Cardiac septum (tissue), 1 donor: ENCODE measurements around the gene RABGEF1. TPM values are rescaled to one million over a fixed set of nuclear protein-coding genes. Genes with fewer than 3 reads are reported as not detected.
"Not testable (repeated sequence)": the region's sequence is repeated elsewhere in the genome, so short reads cannot be mapped to it uniquely, and the experiment has no call there.

Source experiments
- DNase-seq: peaks from one replicate; pipeline ENCODE4 v3.0.0-alpha.2; 2020; ENCODE audit warnings: low spot score
- intact Hi-C: fragments of 100-400 bp; cut with DNase I; formaldehyde crosslinking; loops from one replicate; pipeline ENCODE4 v1.14.0; 2022
- total RNA-seq: library from RNA; stranded (reverse); fragmentation: NEBNext Ultra II Directional; extraction: Animal tissue kit (Norgen Biotek cat#: 25700); gene quantifications from one replicate; pipeline ENCODE4 v1.2.1, GENCODE V29; 2021
- donor health status: DM: no; HTN: no; CAD: no.

The RABGEF1 gene
- total RNA-seq, 1 donor from 2014 or later = 19.1 TPM

DNA sequence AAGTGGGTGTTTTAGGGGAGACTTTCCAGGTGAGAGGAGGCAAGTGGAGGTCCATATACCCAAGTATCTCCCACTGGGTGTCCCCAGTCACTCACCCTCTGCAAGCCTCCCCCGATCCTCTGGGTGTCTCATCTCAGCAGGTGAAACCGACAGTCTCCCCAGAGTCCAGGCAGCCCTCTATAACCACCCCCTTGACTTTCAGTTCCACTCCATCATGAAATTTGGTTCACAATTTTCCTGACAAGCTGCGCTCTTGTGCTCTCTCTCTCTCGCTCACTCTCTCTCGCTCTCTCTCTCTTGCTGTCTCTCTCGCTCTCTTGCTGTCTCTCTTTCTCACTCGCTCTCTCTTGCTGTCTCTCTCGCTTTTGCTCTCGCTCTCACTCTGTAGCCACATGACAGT is 8.1 kb upstream of the RABGEF1 start:
- no peak for DNase-seq
- intact Hi-C loops = no loop called here

DNA sequence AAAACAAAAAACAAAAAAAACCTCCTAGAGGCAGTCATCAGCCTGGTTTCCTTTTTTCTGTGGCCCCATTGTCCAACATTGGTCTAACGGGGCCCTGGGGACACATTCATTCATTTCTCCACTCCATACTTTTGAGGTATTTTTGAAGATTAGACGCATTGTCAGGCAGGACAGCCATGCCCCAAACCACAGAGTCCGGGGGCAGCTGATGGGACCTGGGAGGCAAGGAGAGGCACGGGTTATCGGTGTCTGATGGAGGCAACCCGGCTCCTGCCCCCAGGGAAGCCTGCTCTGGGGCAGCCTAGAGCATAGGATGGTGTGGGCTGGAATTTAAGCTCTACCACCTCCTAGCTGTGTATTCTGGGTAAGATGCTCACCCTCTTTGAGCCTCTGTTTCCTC is 6.5 kb upstream of the RABGEF1 start:
- intact Hi-C loops = no loop called here
- DNase-seq = no peak

DNA sequence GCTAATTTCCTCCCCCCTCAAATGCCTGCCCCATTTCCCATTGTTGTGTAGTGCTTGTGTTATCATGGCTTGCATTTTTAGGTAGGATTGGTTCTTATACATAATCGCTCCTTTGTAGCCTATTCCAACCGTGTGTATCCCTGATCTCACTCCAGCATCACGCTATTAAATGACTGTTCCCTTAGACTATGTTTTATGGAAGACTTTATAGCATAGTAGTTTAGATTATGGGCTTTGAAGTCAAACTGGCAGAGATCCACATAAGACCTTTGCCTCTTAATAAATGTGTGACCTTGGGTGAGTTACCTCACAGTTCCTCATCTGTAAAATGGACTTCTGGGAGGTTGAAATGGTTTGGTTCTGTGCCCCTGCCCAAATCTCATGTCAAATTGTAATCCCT is 5.4 kb upstream of the RABGEF1 start:
- DNase-seq = no peak
- intact Hi-C loops = no loop called here

DNA sequence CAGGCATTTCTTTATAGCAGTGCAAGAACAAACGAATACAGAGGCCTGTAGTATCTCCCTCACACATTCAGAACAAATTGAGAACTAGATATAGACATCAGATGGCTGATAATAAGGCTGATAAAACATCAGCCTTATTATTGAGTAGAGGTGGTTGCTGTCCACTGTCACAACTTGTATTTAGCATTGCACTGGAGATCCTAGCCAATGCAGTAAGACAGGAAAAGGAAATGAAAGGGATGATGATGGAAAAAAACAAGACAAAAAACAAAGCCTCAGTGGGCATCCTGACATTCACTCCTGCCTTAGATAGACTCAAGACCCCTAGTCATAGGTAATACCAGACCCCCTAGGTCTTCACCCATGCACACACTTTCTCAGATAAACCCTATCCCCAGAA is 4.7 kb upstream of the RABGEF1 start:
- intact Hi-C loops = no loop called here
- no peak for DNase-seq

DNA sequence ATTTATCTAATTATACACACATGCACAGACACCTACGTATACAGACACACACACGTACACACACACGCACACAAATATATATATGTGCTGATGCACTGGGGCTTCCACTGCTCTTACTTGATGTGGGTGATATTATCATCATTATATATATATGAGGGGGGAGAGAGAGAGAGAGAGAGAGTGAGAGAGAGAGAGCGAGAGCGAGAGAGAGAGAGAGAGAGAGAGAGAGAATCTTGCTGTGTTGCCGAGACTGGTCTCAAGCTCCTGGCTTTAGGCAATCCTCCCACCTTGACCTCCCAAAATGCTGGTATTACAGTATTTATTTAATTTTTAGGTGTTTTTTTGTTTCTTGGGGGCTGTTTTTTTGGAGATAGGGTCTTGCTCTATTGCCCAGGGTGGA is 3.6 kb upstream of the RABGEF1 start:
- intact Hi-C loops = no loop called here

DNA sequence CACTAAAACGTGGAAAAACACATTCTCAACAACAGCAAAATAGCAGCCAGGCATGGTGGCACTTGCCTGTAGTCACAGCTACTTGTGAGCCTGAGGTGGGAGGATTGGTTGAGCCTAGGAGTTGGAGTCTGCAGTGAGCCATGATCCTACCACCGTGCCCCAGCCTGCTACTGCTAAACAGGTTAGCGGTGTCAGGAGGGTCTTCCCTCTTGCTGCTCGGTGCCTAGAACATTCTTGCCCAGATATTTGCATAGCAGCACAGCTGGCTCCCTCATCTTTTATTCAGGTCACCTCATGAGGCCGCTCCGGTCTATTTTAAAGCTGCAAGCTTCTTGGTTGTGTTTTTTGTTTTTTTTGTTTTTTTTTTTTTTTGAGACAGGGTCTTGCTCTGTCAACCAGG is 2.9 kb upstream of the RABGEF1 start:
- intact Hi-C loops = no loop called here
- no peak for DNase-seq

More for the DNA sequence above, 3.6 kb upstream of the RABGEF1 start:
- no peak for DNase-seq

DNA sequence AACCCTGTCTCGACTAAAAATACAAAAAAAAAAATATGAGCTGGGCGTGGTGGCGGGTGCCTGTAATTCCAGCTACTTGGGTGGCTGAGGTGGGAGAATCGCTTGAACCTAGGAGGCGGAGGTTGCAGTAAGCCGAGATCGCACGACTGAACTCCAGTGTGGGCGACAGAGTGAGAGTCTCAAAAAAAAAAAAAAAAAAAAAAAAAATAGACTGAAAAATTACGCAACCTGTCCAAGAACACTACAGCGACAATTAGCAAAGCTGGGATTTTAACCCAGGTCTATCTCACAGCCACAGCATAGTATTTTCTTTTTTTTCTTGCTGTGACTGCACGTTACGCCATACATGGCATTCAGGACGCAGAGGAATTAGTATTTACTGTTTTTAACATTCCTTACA is 1.1 kb upstream of the RABGEF1 start:
- intact Hi-C loops = no loop called here
- DNase-seq = no peak

DNA sequence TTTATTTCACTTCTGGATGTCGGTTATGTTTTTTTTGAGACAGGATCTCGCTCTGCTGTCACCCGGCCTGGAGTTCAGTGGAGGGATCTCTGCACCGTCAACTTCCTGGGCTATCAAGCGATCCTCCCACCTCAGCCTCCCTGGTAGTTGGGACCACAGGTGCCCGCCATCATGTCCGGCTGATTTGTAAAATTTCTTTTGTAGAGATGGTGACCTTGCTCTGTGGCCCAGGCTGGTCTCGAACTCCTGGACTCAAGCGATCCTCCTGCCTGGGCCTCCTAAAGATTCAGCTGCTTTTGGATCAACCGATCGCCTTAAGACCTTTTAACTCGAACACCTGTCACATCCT is 606 bp upstream of the RABGEF1 start:
- intact Hi-C loops = loop anchor here (5.0 to 10.0 kb wide), 3 partner anchors 58 to 255 kb away; partner anchors contain the start of genes SBDS, TMEM248 and TYW1
- no peak for DNase-seq

DNA sequence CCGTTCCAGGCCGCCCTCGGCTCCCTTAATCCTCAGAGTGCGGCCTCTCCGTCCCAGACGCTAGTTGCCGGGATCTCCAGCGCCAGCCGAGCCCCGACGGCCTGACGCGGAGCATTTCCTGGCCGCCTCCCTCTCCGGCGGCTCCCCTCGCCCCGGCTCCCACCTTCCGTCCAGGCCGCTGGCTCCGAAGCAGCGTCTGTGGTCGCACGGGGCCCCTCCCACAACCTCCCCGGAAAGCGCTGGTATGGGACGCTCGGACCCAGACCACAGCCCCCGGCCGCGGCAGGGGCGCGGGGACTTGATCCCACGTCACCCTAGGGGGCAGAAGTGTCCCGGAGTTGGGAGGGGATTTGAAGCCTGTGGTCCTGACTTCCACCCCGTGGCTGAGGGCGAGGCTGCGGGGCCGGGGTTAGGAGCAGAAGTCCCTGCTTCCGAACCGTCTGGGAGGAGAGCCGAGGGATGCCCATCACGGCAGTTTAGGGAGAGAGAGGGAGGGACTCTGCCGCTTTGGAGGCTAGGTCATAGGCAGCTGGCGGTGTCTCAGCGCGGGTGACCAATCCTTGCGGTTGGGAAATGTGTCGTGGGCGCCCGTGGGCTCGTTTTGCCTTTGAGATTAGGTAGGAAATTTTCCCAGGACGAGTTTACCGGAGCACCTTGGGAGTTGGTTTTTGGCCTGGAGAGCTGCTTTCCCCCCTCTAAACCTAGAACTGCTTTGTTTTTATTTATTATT is 612 bp downstream of the RABGEF1 start:
- intact Hi-C loops = loop anchor here (5.0 to 10.0 kb wide), 3 partner anchors 59 to 254 kb away; partner anchors contain the start of genes SBDS, TMEM248 and TYW1
- DNase-seq = not testable (repeated sequence)

DNA sequence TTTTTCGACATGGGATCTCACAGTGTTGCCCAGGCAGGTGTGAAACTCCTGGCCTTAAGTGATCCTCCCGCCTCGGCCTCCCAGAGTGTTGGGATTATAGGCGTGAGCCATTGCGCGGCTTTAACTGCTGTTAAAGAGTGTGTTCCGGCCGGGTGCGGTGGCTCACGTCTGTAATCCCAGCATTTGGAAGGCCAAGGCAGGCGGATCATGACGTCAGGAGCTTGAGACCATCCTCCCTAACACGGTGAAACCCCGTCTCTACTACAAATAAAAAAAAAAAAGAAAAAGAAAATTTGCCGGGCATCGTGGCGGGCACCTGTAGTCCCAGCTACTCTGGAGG is 1.1 kb downstream of the RABGEF1 start:
- intact Hi-C loops = loop anchor here (5.0 to 10.0 kb wide), 3 partner anchors 59 to 253 kb away; partner anchors contain the start of genes SBDS, TMEM248 and TYW1
- DNase-seq = no peak

DNA sequence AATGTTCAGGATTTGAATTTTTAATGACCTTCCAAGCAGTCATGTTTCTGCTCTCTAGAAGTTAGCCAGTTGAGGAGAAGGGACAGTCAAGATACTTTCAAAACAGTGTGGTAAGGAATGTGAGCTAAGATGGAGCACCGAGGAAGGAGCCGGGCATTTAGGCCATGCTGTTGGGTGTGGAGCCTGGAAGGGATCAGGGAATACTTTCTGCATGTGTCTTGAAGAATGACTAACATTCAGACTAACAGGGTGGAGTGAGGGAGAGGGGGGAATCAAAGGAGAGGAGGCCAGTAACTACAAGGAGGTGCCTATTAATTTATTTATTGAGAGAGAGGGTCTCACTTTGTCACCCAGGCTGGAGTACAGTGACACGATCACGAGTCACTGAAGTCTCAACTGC is 1.8 kb downstream of the RABGEF1 start:
- intact Hi-C loops = loop anchor here (5.0 to 10.0 kb wide), 3 partner anchors 60 to 253 kb away; partner anchors contain the start of genes SBDS, TMEM248 and TYW1
- DNase-seq = not testable (repeated sequence)

DNA sequence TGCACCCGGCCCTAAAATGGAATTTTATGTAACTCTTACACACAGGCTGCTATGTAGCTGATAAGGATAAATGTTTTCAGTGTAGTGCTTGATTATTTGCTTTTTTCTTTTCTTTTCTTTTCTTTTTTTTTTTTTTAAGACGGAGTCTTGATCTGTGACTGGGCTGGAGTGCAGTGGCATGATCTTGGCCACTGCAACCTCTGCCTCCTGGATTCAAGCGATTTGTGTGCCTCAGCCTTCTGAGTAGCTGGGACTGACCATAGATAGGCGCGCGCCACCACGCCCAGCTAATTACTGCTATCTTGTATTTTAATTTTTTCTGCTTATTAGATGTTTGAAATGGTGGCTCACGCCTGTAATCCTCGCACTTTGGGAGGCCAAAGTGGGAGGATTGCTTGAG is 3.4 kb downstream of the RABGEF1 start:
- intact Hi-C loops = loop anchor here (5.0 to 10.0 kb wide), 3 partner anchors 62 to 251 kb away; partner anchors contain the start of genes SBDS, TMEM248 and TYW1
- no peak for DNase-seq

DNA sequence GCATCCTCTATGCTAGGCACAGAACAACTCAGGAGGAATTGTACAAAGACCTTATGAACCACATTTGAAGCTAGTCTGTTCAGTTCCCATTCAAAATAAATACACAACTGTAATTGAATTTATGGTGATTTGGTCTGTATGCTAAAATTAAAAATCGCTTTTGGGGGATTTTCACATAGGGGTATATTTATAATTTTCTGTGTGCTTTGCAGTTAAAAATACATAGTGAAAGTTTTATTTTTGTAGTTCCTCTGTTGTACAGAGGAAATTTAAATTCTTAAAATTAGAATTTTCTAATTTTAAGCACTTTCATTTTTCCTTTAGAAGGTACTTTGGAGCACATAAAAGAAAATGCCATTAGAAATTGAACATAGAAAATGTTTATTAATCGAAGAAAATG is 6.9 kb downstream of the RABGEF1 start:
- intact Hi-C loops = loop anchor here (10.0 kb wide), 2 partner anchors 177 to 247 kb away; partner anchors contain the start of genes SBDS, TMEM248 and TYW1
- no peak for DNase-seq

DNA sequence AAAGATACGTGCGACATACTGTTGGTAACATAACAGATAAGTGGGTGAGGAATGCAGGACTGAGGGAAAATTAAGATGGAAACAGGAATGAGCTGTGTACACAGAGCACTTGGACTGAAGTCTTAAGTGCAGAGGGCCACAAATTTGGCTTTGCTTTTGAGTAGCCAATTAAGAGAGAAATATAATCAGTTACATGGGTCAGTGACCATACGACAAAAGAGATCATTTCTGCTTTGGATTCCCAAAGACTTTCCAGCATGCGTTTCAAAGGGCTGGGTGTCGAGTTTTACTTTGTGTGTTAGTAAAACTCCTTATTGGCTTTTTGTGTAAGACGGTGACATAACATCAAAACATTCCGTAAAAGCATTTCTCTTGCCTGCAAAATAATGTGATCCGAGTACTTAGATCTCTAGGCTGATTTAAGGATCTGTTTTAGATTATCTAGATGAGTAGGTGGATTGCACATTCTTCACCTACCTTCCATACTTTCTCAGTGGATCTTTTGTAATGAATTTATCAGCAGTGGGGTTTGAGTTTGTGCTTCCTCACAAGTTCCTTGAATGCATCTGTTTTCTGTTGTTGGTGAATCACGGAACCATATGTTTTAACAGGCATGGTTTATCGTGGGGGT is 7.5 kb downstream of the RABGEF1 start:
- intact Hi-C loops = loop anchor here (10.0 kb wide), 2 partner anchors 177 to 247 kb away; partner anchors contain the start of genes SBDS, TMEM248 and TYW1
- no peak for DNase-seq

DNA sequence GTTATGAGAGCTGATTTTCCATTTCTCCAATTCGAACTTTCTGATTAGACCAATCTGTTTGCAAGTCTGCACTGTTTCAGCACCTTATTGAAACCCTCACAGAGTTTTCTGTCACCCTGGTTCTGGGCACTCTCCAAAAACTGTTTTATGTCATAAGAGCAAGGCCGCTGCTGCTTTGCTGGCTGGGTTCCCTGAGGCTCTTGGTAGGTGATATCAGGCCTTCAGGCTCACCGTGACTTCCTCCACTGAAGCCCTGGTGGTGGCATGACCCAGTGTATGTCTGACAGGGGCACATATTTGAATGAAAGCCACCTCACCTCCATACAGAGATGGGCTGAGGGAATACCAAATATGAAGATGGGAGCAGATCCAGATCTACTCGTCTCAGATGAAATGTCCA is 8.3 kb downstream of the RABGEF1 start:
- intact Hi-C loops = loop anchor here (10.0 kb wide), 2 partner anchors 176 to 246 kb away; partner anchors contain the start of genes SBDS, TMEM248 and TYW1
- DNase-seq = peak; percentile 82

DNA sequence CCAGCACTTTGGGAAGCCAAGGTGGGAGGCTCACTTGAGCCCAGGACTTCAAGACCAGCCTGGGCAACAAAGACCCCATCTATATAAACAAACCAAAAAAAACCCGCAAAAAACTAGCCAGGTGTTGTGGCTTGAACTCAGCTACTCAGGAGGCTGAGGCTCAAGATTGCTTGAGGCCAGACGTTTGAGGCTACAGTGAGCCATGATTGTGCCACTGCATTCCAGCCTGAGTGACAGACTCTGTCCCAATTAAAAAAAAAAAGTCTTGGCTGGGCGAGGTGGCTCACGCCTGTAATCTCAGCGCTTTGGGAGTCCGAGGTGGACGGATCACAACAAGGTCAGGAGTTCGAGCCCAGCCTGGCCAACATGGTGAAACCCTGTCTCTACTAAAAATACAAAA is 11.4 kb downstream of the RABGEF1 start:
- intact Hi-C loops = no loop called here
- no peak for DNase-seq

DNA sequence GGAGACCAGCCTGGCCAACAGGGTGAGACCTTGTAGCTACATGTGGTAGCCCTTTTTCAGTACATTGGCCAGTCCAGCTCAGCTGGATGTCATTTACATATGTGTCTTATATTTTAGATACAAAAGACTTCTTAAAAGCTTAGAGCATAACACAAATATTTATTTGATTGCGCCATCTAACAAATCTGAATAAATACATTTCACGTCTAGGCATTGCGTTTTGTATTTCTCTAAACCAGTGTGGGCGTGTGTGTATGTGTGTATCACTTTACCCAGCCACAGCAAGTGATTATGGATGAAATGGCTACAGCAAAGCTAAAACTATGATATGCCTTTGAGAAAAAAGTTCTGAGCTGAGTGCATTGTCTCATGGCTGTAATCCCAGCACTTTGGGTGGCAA is 14.0 kb downstream of the RABGEF1 start:
- intact Hi-C loops = no loop called here
- DNase-seq = no peak

DNA sequence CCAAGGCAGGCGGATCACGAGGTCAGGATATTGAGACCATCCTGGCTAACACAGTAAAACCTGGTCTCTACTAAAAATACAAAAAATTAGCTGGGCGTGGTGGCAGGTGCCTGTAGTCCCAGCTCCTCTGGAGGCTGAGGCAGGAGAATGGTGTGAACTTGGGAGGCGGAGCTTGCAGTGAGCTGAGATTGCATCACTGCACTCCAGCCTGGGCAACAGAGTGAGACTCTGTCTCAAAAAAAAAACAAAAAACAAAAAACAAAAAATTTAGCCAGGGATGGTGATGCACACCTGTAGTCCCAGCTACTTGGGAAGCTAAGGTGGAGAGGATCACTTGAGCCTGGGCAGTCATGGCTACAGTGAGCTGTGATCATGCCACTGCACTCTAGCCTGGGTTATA is 14.5 kb downstream of the RABGEF1 start:
- DNase-seq, intact Hi-C loops: not testable (repeated sequence)

DNA sequence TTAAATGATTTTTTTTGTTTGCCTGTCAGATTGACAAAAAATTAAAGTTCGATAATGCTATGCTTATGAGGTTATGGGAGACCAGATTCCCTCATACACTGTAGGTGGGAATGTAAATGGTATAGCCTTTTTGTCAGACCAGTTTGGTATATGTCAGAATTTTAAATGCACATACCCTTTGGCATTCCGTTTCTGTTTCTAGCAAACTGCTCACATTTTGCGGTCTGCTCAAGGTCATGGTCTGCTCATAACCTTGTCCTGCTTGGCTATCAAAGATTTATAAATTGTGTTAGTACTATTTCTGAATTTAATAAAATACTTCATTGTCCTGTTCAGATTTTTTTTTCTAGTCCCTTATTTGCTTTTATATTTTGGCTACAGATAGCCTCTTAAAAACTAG is 15.7 kb downstream of the RABGEF1 start:
- intact Hi-C loops = not testable (repeated sequence)

DNA sequence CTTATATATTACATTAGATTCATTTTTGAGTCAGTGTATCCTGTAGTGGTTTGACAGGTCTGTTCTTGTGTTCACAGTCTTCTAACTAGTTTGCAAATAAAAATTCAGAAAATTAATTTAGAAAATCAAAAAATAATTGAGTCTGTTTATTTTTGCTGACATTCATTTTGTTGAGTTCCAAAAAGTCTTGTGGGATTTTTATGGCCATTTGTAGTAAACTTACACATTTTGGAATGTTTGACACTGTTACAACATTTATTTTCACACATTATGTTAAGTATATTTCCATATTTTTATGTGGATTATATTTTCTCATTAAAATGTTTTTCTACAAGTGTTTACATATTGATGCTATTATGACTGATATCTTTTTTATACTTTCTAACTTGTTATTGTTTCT is 16.4 kb downstream of the RABGEF1 start:
- intact Hi-C loops = no loop called here
- no peak for DNase-seq

More for the DNA sequence above, 15.7 kb downstream of the RABGEF1 start:
- not testable (repeated sequence) for DNase-seq

DNA sequence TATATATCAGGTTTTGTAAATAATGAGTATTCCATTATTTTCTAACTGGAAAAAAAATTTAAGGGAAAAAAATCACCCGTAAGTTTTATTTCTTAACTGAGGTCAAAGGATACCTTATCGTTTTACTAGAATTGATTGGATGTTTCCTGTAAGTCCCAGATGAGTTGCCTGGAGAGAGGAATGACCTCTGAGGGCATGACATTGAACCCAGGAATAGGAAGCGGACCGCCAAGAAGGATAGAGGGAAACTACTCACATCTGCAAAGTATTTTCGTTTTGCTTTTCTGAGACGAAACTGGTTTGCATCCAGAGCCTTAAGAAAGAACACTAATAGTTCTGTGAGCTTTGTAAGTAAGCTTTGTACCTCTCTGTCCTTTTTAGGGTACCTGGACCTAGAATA is 17.4 kb downstream of the RABGEF1 start:
- intact Hi-C loops = no loop called here
- DNase-seq = no peak
